Activated T-cell treated with anti-CD3 and anti-CD28 coated beads, Interleukin-2, amount 50 U/mL, for 1 hour (primary cell): Measurements from ENCODE around the gene RAD54L.
"Not testable (repeated sequence)": the region's sequence is repeated elsewhere in the genome, so short reads cannot be mapped to it uniquely, and the experiment has no call there.

Experiments
- DNase-seq: peaks from one replicate; pipeline ENCODE4 v3.0.0-alpha.2; 2020

RAD54L gene

GRCh38 chr1:46247436-46248121, at the start of gene RAD54L:
TSS of gene RAD54L (plus strand) at chr1:46247763. CDS start at chr1:46248406, 643 bp downstream.
- peak; percentile 92 for DNase-seq

- DNase-seq: peak; percentile 83
Measured at GRCh38 chr1:46197964-46198811, 49.4 kb upstream of the RAD54L start, which contains the start of gene POMGNT1. TSS of gene POMGNT1 (minus strand) at chr1:46198434. CDS start at chr1:46197821, 613 bp downstream.

DNA sequence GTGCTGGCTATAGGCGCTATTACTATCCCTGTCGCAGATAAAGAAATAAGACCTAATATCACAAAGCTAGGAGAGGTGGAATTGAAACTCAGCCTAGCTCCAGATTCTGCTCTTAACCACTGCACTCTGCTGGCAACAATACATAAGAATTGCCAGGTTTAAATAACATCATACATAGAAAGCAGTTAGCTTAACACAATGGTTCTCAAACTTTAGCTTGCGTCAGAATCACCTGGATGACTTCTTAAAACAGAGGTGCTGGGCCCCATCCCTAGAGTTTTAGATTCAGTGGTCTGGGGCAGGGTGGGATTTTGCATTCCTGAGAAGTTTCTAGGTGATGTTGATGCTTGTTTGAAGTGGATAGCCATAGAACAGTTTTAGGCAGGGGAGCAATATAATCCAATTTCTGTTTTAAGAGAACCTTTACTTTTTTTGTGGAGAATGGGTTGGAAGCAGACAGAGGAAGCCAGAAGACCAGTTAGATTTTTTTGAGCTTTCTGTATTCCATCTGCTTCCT, 48.3 kb upstream of the RAD54L start:
- no peak for DNase-seq

DNA sequence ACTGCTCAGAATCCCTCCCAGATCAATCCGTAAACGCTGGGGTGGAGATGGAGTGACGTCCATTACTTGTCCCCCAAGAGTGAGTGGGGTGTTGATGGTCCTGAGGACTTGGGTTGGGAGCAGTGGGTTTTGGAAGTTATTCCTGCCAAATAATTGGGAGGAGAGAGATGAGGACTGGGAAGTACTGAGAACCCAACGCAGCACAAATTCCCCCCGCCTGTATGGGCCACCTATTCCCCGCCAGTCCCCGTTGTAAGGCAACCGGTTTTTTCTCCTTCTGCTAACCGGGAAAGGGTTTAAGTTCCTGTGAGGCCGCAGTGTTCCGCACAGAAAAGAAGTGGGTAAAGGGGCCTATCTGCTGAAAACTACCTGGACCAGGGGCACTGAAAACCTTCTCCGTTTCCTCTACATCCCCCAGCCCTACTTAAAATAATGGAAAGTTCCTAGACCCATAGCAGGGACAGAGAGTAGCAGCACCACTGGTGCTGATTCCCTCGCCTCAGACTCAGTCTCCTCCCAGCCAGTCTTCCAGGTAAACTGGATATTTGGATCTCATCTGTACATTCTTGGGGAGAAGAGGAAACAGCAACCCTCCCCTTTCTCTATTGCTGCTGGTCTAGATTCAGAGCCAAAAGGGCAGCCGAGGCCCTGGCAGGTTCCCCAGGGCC, 43.7 kb upstream of the RAD54L start:
- DNase-seq: no peak

DNA sequence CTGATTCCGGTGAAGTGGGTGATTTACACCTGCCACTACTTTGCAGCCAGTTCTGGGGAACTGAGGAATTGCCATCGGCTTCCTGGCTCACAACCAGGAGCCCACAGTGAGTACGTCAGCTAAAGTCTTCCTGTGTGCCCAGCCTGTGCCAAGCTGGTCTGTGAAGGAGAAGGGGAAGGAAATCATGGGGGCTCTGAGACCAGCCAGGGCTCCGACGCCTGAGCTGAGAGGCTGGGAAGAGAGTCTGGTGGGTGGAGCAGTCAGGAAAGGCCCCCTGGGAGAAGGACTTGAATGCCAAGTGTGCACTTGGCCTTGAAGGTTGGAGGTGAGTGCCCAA, 43.2 kb upstream of the RAD54L start:
- DNase-seq: no peak

DNA sequence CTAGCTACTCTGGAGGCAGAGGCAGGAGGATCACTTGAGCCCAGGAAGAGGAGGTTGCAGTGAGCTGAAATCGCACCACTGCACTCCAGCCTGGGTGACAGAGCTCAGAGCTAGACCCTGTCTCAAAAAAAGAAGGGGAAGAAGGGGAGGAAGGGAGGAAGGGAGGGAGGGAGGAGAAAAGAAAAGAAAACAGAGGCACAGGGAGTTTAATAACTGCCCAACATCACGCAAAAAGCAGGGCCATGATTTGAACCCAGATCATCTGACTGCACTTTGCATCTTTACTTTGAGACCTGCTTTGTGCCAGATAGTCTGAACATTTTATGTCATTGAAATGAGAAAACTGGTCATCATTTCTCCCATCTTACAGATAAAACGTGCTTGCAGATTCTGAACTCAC, 42.4 kb upstream of the RAD54L start:
- DNase-seq: no peak

- DNase-seq: no peak
Measured at GRCh38 chr1:46205791-46206190, 41.8 kb upstream of the RAD54L start.

- DNase-seq: no peak
Measured at GRCh38 chr1:46206399-46206798, 41.2 kb upstream of the RAD54L start.

DNA sequence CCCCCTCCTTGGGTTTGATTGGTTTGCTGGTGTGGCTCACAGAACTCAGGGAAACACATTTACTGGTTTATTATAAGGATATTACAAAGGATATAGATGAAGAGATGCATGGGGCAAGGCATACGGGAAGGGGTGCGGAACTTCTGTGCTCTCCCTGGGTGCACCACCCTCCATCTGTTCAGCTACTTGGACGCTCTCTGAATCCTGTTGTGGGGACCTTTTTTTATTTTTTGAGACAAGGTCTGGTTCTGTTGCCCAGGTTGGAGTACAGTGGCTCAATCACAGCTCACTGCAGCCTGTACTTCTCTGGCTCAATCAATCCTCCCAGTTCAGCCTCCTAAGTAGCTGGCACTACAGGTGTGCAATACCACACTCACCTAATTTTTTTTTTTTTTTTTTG, 37.0 kb upstream of the RAD54L start:
- no peak for DNase-seq

GRCh38 chr1:46211051-46211450, 36.5 kb upstream of the RAD54L start:
- DNase-seq: no peak

DNA sequence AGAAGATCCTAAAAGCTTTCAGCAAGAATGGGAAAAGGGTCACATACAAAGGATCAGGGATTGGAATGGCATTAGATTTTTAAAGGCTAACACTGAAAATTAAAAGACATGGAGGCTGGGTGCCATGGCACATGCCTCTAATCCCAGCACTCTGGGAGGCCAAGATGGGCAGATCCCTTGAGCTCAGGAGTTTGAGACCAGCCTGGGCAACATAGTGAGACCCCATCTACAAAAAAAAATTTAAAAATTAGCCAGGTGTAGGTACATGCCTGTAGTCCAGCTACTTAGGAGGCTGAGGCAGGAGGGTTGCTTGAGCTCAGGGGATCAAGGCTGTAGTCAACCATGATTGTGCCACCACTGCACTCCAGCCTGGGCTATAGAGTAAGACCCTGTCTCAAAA, 32.1 kb upstream of the RAD54L start:
- no peak for DNase-seq

DNA sequence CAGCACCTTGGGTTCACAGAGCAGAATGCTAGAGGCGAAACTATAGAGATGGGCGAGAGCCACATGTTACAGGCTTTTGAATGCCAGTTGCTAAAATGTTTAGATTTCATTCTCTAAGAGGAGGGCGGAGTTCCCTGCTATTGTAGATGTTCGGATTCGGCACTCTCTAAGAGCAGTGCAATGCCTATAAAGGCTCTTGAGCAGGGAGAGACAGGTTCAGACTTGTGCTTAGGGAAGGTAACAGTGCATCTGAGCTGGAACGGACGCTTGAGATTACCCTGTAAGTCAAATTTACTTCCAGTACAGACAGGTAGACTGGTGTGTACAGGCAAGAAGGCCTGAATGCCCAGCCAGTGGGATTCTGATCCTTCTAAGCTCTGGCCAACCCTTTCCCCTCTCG, 29.1 kb upstream of the RAD54L start:
- no peak for DNase-seq

- no peak for DNase-seq
Measured at GRCh38 chr1:46219551-46220520, 27.7 kb upstream of the RAD54L start.

- no peak for DNase-seq
Measured at GRCh38 chr1:46220808-46221207, 26.8 kb upstream of the RAD54L start.

DNA sequence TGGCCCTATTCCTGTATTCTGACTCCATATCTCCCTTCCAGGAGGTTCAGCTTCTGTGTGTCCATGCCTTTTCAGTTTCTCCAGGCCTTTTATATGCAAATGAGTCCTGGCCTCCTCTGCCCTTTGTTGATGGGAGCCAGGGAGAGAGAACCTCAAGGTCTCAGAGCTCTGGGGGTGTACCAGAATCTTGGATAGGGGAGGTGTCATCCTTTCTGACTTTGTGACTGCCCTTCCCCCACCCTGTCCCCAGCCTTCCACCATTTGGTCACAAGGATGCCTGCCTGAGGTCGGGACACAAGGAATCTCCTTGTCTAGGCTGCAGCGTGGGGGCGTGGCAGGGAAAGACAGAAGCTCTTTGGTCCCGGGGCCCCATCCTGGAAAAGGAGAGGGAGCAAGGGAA, 25.8 kb upstream of the RAD54L start:
- DNase-seq: no peak

- DNase-seq: not testable (repeated sequence)
Measured at GRCh38 chr1:46223055-46223454, 24.5 kb upstream of the RAD54L start.

DNA sequence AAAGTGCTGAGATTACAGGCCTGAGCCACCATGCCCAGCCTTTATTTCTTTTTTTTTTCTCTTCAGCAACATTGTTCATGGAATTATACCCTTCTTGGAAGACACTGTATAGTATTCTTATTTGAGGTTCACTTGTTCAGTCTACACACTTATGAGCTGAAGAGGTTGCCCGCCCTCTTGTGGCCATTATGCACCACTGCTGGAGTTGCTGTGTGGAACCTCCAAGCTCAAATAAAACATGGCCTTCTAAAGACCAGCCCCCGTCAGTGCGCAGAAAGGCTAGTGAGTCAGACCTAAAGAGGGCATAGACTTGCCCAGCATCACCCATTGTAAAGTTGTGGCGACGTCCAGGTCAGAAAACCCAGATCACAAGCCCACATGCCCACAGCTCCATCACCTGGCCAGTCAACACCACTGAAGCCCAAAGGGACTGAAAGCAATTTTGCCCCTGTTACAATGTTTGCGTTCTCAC, 24.1 kb upstream of the RAD54L start:
- peak; percentile 49 for DNase-seq

- no peak for DNase-seq
Measured at GRCh38 chr1:46224966-46225365, 22.6 kb upstream of the RAD54L start.

- not testable (repeated sequence) for DNase-seq
Measured at GRCh38 chr1:46231231-46231630, 16.3 kb upstream of the RAD54L start.

DNA sequence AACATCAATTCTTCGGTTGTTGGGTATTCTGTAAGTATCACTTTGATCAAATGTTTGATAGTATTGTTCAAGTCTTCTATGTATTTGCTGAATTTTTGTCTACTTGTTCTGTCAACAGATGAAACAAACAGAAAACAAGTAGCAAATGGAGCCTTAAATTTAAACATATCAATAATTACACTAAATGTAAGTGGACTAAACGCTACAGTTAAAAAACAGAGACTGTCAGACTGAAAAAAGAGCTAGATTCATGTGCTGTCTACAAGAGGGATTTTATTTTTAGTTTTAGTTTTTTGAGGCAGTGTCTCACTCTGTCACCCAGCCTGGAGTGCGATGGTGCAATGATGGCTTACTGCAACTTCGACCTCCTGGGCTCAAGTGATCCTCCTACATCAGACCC, 10.7 kb upstream of the RAD54L start:
- DNase-seq: no peak

GRCh38 chr1:46238865-46239264, 8.7 kb upstream of the RAD54L start:
- not testable (repeated sequence) for DNase-seq

- DNase-seq: not testable (repeated sequence)
Measured at GRCh38 chr1:46241733-46242132, 5.8 kb upstream of the RAD54L start.
